ENCODE results near the gene GSTO1.

The GSTO1 gene

DNA sequence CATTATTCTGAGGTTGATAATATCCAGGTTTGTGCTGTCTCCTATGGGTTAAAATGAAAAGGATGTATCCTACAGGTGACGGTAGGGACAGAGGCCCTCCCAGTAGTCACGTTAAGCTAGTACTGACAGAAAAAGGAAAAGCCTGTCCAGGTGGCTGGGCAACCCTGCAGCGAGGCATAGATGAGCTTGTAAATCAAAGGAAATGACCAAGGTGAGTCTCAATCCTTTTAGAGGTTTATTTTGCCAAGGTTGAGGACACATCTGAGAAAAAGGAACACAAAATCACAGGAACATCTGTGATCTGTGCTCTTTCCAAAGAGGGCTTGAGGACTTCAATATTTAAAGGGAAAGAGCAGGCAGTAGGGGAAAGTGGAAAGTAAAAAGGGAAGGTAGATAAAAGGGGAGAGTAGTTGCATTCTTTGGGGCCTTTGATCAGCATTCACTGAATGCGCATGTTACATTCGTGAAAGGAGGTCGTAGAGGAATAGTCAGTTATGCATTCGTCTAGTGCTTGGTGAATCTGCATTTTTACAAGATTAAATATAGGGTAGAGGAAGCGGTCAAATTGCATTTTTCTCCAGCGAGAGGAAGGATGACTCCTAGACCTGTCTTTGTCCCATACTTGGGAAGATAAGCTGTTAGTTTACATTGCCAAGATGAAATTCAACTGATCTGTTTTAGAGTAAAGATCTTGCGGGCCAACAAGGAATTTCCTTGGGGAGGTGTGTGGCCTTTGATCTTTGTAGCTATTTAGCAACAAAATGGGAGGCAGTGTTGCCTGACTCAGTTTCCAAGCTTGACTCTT lies 884 bp upstream of the GSTO1 start:
- H3K27me3 Mint-ChIP-seq: peaks cover 20% of the 10 kb centered on the region
- no peak for DNase-seq (ENCODE audit: low spot score in 2 of 2)
- ATAC-seq (replicated peaks; ENCODE audit: extremely low read depth, poor library complexity, severe bottlenecking): no peak
- H3K36me3 Mint-ChIP-seq (ENCODE audit: insufficient read depth): peaks cover 14% of the 10 kb centered on the region
- peak overlapping the region; percentile 90 for H3K4me3 Mint-ChIP-seq
- no peaks in the 10 kb centered on the region for H3K9me3 Mint-ChIP-seq
- H3K4me1 Mint-ChIP-seq: peaks cover 38% of the 10 kb centered on the region
- peak overlapping the region; percentile 83 for H3K27ac Mint-ChIP-seq (ENCODE audit: low read depth)

DNA sequence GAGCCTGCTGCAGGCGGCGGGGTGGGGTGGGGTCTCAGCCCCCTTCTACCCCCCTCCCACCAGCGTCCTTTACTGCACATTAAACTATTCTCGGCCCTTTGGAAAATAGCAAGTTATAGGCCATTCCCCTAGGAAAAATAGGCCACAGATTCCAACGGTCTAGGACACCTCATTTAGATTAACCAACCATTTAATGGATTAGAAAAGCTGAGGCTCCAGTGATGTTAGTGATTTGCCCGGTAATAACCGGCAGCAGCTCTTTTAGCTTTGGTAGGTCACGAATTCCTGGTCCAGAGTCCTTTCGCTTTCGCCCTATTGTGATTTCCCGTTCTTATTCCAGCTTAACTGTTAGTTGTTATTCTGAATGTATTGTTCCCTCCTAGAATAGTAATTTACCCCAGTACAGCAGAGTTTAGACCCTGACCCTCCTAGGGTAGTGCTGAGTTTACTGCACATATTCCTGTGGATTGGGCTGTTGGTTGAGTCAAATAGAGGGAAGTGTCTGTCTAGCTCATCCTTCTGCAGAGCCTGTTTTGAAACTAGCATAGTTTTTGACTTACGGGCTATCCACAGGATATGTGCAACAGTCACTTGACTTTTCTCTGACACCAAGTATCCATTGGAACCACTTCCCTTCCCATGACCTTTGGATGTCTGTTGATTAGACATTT lies 754 bp downstream of the GSTO1 start:
- H3K36me3 Mint-ChIP-seq (ENCODE audit: insufficient read depth): peaks cover 28% of the 10 kb centered on the region

DNA sequence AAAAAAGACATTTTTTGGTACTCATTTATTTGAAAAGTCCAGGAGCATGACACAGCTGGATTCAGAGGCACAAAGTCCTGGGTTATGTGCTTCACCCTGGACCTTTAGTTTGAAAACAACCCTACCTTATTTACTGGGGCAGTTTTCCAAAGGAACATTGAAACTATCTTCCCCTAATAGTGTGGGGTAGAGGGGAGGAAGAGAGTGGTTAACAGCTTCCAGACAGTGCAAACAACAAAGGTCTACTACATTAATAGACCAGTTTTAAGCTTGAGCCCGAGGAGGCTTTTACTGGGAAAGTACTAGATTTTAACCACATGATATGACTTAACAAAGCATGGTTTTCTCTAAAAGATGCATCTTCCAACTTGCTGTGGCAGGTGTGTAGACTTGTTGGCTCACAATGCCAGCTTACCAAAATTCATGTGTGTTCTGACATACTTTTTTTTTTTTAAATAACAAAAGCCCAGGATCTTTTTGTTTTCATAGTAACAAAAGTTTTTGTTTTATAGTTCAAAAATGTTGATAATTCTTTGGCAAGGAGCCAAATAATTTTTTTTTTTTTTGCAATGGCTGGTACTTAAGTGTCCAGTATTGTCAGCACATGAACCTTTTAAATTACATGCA lies 1.8 kb downstream of the GSTO1 start:
- peak overlapping the region; percentile 83 for H3K27ac Mint-ChIP-seq (ENCODE audit: low read depth)
- peaks cover 36% of the 10 kb centered on the region for H3K36me3 Mint-ChIP-seq (ENCODE audit: insufficient read depth)
- H3K27me3 Mint-ChIP-seq: no peaks in the 10 kb centered on the region
- no peaks in the 10 kb centered on the region for H3K9me3 Mint-ChIP-seq
- DNase-seq (ENCODE audit: low spot score in 2 of 2) (no peak), ATAC-seq (replicated peaks; ENCODE audit: extremely low read depth, poor library complexity, severe bottlenecking) (peak; percentile 60)
- peak overlapping the region; percentile 90 for H3K4me3 Mint-ChIP-seq
- peaks cover 64% of the 10 kb centered on the region for H3K4me1 Mint-ChIP-seq

More for the DNA sequence above, 754 bp downstream of the GSTO1 start:
- H3K9me3 Mint-ChIP-seq: no peaks in the 10 kb centered on the region
- DNase-seq (ENCODE audit: low spot score in 2 of 2): no peak
- peak overlapping the region; percentile 83 for H3K27ac Mint-ChIP-seq (ENCODE audit: low read depth)
- peaks cover 4% of the 10 kb centered on the region for H3K27me3 Mint-ChIP-seq
- peaks cover 54% of the 10 kb centered on the region for H3K4me1 Mint-ChIP-seq
- H3K4me3 Mint-ChIP-seq: peak overlapping the region; percentile 90
- peak; percentile 64 for ATAC-seq (replicated peaks; ENCODE audit: extremely low read depth, poor library complexity, severe bottlenecking)

DNA sequence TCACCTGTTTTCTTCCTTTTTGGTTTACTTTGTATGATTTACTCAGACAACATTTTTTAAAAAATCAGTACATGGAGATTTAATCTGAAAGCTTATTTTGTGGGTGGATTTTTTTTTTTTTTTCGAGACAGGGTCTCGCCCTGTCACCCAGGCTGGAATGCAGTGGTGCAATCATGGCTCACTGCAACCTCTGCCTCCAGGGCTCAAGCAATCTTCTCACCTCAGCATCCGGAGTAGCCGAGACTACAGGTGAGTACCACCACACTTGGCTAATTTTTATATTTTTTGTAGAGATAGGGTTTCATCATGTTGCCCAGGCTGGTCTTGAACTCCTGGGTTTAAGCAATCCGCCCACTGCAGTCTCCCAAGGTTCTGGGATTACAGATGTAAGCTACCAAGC lies 2.5 kb downstream of the GSTO1 start:
- Mint-ChIP-seq H3K9me3 (no peaks in the 10 kb centered on the region), H3K27me3 (no peaks in the 10 kb centered on the region), H3K4me1 (peaks cover 67% of the 10 kb centered on the region), H3K4me3 (peak overlapping the region; percentile 14), H3K36me3 (ENCODE audit: insufficient read depth) (peaks cover 38% of the 10 kb centered on the region), H3K27ac (ENCODE audit: low read depth) (peak overlapping the region; percentile 83)
- no peak for ATAC-seq (replicated peaks; ENCODE audit: extremely low read depth, poor library complexity, severe bottlenecking)
- no peak for DNase-seq (ENCODE audit: low spot score in 2 of 2)

DNA sequence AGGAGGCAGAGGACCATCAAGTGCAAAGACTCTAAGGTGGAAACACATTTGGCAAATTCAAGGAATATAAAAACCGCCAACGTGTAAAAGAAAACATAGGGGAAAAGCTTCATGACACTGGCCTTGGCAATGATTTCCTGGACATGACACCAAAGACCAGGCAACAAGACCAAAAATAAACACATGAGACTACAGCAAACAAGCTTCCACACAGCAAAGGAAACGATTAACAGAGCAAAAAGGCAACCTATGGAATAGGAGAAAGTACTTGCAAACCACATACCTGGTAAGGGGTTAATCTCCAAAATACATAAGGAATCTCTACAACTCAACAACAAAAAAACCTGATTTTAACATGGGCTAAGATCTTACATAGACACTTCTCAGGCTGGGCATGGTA lies 3.5 kb downstream of the GSTO1 start:
- Mint-ChIP-seq H3K4me3 (no peak overlapping the region), H3K36me3 (ENCODE audit: insufficient read depth) (peaks cover 42% of the 10 kb centered on the region), H3K27me3 (no peaks in the 10 kb centered on the region), H3K4me1 (peaks cover 67% of the 10 kb centered on the region), H3K9me3 (no peaks in the 10 kb centered on the region), H3K27ac (ENCODE audit: low read depth) (peak overlapping the region; percentile 20)
- ATAC-seq (replicated peaks; ENCODE audit: extremely low read depth, poor library complexity, severe bottlenecking) (no peak), DNase-seq (ENCODE audit: low spot score in 2 of 2) (no peak)

DNA sequence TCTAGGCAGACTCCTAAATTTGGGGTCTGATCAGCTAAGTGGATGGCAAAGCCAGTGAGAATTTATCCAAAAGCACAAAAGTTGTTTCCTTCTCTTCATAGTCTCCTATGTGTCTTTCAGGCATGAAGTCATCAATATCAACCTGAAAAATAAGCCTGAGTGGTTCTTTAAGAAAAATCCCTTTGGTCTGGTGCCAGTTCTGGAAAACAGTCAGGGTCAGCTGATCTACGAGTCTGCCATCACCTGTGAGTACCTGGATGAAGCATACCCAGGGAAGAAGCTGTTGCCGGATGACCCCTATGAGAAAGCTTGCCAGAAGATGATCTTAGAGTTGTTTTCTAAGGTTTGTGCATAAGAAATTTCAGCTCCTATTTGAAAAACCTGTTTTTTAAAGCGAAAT lies 4.8 kb downstream of the GSTO1 start:
- Mint-ChIP-seq H3K4me1 (peaks cover 64% of the 10 kb centered on the region), H3K36me3 (ENCODE audit: insufficient read depth) (peaks cover 47% of the 10 kb centered on the region), H3K9me3 (no peaks in the 10 kb centered on the region), H3K27me3 (no peaks in the 10 kb centered on the region), H3K4me3 (no peak overlapping the region), H3K27ac (ENCODE audit: low read depth) (no peak overlapping the region)
- DNase-seq (ENCODE audit: low spot score in 2 of 2) (no peak), ATAC-seq (replicated peaks; ENCODE audit: extremely low read depth, poor library complexity, severe bottlenecking) (no peak)

DNA sequence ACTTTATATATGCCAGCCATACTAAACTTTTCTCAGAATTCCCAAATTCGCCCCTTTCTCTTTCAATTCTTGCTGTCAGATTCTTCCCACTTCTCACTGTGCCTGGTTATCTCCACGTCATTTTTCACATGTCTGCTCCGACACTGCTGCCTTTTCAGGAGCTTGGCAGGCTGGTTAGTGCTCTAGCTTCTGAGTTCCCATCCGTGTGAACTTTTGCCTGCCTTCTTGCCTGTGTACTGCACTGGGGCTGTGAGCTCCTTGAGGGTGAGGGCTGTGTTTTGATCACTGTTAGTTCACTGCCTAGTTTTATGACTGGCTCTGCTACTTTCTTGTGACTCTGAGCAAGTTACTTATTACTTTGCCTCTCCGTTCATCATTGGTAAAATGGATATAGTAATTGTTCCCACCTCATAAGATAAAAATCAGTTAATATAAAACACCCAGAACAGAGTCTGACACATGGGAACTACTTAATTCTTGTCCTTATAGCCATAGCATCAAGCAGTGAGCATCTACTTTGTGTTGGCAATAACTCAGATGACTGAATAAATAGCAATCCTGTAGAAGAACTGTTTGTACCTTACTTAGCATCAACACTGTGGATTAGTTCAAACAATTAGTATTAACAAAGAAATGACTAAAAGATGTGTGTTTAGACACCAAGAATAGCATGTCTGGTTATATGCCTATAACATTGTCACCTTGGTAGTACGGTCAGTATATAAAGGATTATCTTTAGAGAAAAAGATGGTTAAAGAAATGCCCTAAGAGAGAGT lies 5.5 kb downstream of the GSTO1 start:
- Mint-ChIP-seq H3K4me1 (peaks cover 66% of the 10 kb centered on the region), H3K9me3 (no peaks in the 10 kb centered on the region), H3K27me3 (no peaks in the 10 kb centered on the region), H3K4me3 (peak overlapping the region; percentile 8), H3K36me3 (ENCODE audit: insufficient read depth) (peaks cover 47% of the 10 kb centered on the region), H3K27ac (ENCODE audit: low read depth) (peak overlapping the region; percentile 73)
- DNase-seq (ENCODE audit: low spot score in 2 of 2) (no peak), ATAC-seq (replicated peaks; ENCODE audit: extremely low read depth, poor library complexity, severe bottlenecking) (no peak)

DNA sequence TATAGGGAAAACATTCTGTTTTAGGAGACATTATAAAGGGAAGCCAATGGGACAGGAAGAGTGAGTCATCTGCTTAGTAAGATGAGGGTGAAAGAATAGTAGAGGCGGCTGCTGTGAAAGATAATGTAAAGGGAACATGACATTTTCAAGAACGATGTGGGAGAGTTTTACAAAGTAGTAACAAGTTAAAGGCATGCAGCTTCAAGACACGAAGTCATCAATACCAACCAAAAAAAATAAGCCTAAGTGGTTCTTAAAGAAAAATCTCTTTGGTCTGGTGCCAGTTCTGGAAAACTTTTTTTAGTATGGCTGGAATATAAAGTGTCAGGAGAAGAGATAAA lies 6.1 kb downstream of the GSTO1 start:
- Mint-ChIP-seq H3K4me3 (peak overlapping the region; percentile 8), H3K27ac (ENCODE audit: low read depth) (peak overlapping the region; percentile 73), H3K27me3 (no peaks in the 10 kb centered on the region), H3K36me3 (ENCODE audit: insufficient read depth) (peaks cover 52% of the 10 kb centered on the region), H3K4me1 (peaks cover 68% of the 10 kb centered on the region), H3K9me3 (no peaks in the 10 kb centered on the region)
- DNase-seq (ENCODE audit: low spot score in 2 of 2): no peak
- ATAC-seq (replicated peaks; ENCODE audit: extremely low read depth, poor library complexity, severe bottlenecking): no peak

DNA sequence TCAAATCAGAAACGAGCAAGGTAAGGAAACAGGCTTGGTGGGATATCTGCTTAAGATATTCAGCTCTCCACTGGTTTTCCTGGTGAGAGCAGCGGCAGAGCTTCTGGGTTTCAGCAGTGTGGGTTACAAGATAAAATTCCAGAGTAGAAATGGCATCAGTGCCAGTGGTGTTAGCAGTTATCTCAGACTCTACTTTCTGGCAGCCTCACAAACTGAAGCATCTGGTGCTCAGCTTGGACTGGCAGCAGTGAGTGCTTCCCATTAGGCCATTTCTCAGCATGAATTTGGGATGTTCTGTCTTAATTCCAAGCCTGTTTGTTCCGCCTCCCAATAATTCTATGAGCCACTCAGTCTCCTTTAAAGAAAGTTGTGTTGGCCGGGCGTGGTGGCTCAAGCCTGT lies 7.4 kb downstream of the GSTO1 start:
- H3K27me3 Mint-ChIP-seq: no peaks in the 10 kb centered on the region
- peaks cover 62% of the 10 kb centered on the region for H3K4me1 Mint-ChIP-seq
- no peak overlapping the region for H3K27ac Mint-ChIP-seq (ENCODE audit: low read depth)
- ATAC-seq (replicated peaks; ENCODE audit: extremely low read depth, poor library complexity, severe bottlenecking) (no peak), DNase-seq (ENCODE audit: low spot score in 2 of 2) (no peak)
- H3K36me3 Mint-ChIP-seq (ENCODE audit: insufficient read depth): peaks cover 62% of the 10 kb centered on the region
- no peak overlapping the region for H3K4me3 Mint-ChIP-seq
- no peaks in the 10 kb centered on the region for H3K9me3 Mint-ChIP-seq

DNA sequence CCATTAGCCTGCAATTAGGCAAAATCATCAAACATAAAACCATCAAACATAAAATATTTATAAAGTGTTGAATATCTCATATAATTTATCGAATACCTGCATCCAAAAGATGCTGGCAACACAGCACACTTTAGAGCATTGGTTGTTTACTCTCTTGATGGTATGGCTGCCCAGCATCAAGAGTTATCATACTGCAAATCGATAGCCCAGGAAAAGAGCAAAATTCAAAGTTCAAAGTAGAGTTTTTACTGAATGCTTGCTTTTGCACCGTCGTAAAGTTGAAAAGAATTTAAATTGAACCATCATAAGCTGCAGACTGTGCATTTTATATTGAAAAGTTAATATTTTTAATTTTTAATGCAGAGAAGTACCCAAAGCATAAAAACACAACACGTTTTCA lies 10.1 kb downstream of the GSTO1 start:
- H3K27me3 Mint-ChIP-seq: no peaks in the 10 kb centered on the region
- H3K4me1 Mint-ChIP-seq: peaks cover 51% of the 10 kb centered on the region
- no peak for ATAC-seq (replicated peaks; ENCODE audit: extremely low read depth, poor library complexity, severe bottlenecking)
- DNase-seq (ENCODE audit: low spot score in 2 of 2): no peak
- peak overlapping the region; percentile 25 for H3K27ac Mint-ChIP-seq (ENCODE audit: low read depth)
- no peaks in the 10 kb centered on the region for H3K9me3 Mint-ChIP-seq
- peaks cover 60% of the 10 kb centered on the region for H3K36me3 Mint-ChIP-seq (ENCODE audit: insufficient read depth)
- H3K4me3 Mint-ChIP-seq: no peak overlapping the region

DNA sequence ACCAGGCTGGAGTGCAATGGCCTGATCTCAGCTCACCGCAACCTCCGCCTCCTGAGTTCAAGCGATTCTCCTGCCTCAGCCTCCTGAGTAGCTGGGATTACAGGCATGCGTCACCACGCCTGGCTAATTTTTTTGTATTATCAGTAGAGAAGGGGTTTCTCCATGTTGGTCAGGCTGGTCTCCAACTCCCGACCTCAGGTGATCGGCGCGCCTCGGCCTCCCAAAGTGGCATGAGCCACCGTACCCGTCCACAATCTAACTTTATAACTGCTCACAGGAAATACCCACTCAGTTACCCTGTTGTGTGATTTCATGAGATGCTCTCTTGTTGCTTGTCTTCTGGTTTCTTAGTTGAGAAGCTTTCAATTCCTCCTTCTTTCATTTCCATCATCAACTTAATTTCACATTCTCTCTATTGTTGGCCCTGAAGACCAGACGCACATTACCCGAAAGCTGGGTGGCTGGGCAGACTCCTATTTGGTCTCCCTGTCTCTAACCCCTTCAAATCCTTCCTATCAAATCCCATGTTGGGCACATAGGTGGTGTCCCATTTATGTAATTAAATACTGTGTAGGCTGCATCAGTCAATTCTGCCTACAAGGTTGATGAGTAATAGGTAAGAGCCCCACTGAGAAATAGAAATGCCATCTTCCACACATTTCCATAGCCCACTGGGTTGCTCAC lies 13.2 kb downstream of the GSTO1 start:
- Mint-ChIP-seq H3K4me3 (peak overlapping the region; percentile 89), H3K4me1 (peaks cover 31% of the 10 kb centered on the region), H3K27me3 (no peaks in the 10 kb centered on the region), H3K27ac (ENCODE audit: low read depth) (peak overlapping the region; percentile 98), H3K36me3 (ENCODE audit: insufficient read depth) (peaks cover 41% of the 10 kb centered on the region), H3K9me3 (no peaks in the 10 kb centered on the region)
- DNase-seq (ENCODE audit: low spot score in 2 of 2): no peak
- no peak for ATAC-seq (replicated peaks; ENCODE audit: extremely low read depth, poor library complexity, severe bottlenecking)

DNA sequence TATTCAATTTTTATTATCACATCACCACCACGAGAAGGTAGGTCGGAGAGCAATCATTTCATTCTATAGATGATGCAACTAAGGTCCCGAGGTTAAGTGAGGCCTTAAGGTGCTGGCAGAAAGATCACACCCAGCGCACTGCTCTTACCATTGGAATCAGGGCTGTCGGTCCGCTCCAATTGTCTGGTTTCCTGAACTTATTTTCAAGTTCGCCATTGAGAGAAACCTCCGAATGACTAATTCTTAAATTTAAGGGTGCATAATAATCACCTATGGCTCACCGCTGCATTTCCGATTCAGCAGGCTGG lies 13.7 kb downstream of the GSTO1 start:
- Mint-ChIP-seq H3K36me3 (ENCODE audit: insufficient read depth) (peaks cover 40% of the 10 kb centered on the region), H3K4me3 (peak overlapping the region; percentile 89), H3K4me1 (peaks cover 31% of the 10 kb centered on the region), H3K27ac (ENCODE audit: low read depth) (peak overlapping the region; percentile 98), H3K27me3 (no peaks in the 10 kb centered on the region), H3K9me3 (no peaks in the 10 kb centered on the region)
- ATAC-seq (replicated peaks; ENCODE audit: extremely low read depth, poor library complexity, severe bottlenecking) (no peak), DNase-seq (ENCODE audit: low spot score in 2 of 2) (no peak)

All from central memory CD8-positive, alpha-beta T cell (primary cell).